Forelimb muscle (tissue), 1 donor: ENCODE data around the gene ZNF486. TPM values are rescaled to one million over a fixed set of nuclear protein-coding genes. Genes with fewer than 3 reads are reported as not detected.
A peak's percentile ranks its signal among the peaks of the same experiment; 100 is the strongest.
"Not testable (repeated sequence)": the region's sequence is repeated elsewhere in the genome, so short reads cannot be mapped to it uniquely, and the experiment has no call there.

Experiments used
- DNase-seq: peaks from one replicate; pipeline ENCODE4 v3.0.0-alpha.2; 2013; ENCODE audit warnings: low read depth
- polyA plus RNA-seq: library from polyadenylated mRNA; unstranded; fragments of 120-200 nt; gene quantifications from one replicate; pipeline ENCODE4 v1.2.1, GENCODE V29; 2013; ENCODE audit not compliant: insufficient read length

Gene ZNF486
- polyA plus RNA-seq, 1 donor: 5.2 TPM

DNA sequence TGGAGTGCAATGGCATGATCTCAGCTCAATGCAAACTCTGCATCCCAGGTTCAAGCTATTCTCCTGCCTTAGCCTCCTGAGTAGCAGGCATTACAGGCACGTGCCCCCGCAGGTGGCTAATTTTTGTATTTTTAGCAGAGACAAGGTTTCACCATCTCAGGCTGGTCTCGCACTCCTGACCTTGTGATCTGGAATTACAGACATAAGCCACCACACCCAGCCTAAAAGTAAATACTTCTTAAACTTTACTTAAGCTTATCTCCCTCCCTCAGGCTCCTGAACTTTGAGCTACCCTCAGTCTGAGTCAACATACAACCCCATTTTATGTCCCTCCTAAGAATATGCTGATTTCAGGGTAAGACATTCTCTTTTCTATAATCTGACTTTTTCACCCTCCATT is 66.1 kb downstream of the ZNF486 start:
- DNase-seq: no peak

- DNase-seq: no peak
Measured at GRCh38 chr19:20235156-20235555, 68.1 kb downstream of the ZNF486 start.

GRCh38 chr19:20237773-20238623 is 71.0 kb downstream of the ZNF486 start:
- DNase-seq: peak; percentile 85

GRCh38 chr19:20243629-20244028 is 76.6 kb downstream of the ZNF486 start:
- DNase-seq: no peak

- DNase-seq: no peak
Measured at GRCh38 chr19:20244356-20244755, 77.3 kb downstream of the ZNF486 start.

DNA sequence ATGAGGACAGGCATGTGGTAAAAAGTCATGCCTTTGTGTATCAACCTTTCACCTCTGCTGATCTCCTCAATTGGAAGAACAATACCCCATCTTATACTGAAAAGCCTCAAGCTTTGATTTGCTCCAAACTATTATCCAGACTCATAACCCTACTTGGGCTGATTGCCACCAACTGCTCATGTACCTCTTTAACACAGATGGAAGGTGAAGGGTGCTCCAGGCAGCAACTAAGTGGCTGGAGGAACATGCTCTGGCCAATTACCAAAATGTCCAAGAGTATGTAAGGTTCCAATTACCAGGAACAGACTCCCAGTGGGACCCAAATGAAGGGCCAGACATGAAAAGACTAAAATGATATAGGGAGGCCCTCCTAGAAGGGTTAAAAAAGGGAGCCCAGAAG is 78.3 kb downstream of the ZNF486 start:
- no peak for DNase-seq

DNA sequence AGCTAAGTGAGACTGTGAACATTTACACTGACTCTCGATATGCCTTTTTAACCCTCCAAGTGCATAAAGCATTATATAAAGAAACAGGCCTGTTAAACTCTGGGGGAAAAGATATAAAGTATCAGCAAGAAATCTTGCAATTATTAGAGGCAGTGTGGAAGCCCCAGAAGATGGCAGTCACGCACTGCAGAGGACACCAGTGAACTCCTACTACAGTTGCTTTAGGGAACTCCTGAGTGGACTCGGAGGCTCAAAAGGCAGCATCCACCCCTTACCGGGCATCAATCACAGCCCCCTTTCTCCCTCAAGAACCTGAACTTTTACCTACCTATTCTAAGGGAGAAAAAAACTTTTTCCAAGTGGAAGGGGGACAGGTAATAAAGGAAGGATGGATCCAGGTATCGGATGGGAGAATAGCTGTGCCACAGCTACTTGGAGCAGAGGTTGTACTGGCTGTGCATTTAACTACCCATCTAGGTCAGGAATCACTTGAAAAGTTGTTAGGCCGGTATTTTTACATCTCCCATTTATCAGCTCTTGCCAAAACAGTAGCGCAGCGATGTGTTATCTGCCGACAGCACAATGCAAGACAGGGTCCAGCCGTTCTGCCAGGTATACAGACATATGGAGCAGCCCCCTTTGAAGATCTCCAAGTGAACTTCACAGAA is 80.1 kb downstream of the ZNF486 start:
- no peak for DNase-seq

DNA sequence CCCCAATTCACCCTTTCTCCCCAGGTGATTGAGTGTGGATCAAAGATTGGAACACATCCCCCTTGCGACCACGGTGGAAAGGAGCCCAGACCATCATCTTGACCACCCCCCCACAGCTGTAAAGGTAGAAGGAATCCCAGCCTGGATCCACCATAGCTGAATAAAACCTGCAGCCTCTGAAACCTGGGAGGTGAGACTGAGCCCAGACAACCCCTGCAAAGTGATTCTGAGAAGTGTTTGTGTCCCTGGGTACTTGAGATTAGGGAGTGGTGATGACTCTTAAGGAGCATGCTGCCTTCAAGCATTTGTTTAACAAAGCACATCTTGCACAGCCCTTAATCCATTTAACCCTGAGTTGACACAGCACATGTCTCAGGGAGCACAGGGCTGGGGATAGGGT is 81.2 kb downstream of the ZNF486 start:
- not testable (repeated sequence) for DNase-seq

Other genes starting within 250 kb of the ZNF486 start
- 6.0 TPM for gene ZNF682, start 127.7 kb upstream of the ZNF486 start, polyA plus RNA-seq
- 4.2 TPM for gene ZNF90, start 89.2 kb upstream of the ZNF486 start, polyA plus RNA-seq